Measurements from ENCODE around the gene MAD1L1.

MAD1L1 gene

GRCh38 chr7:1963575-1963974 is 269.2 kb downstream of the MAD1L1 start:
- no peak for DNase-seq

GRCh38 chr7:1961701-1962276 is 271.0 kb downstream of the MAD1L1 start:
- no peak for DNase-seq

GRCh38 chr7:1959305-1959704 is 273.4 kb downstream of the MAD1L1 start:
- DNase-seq: no peak

DNA sequence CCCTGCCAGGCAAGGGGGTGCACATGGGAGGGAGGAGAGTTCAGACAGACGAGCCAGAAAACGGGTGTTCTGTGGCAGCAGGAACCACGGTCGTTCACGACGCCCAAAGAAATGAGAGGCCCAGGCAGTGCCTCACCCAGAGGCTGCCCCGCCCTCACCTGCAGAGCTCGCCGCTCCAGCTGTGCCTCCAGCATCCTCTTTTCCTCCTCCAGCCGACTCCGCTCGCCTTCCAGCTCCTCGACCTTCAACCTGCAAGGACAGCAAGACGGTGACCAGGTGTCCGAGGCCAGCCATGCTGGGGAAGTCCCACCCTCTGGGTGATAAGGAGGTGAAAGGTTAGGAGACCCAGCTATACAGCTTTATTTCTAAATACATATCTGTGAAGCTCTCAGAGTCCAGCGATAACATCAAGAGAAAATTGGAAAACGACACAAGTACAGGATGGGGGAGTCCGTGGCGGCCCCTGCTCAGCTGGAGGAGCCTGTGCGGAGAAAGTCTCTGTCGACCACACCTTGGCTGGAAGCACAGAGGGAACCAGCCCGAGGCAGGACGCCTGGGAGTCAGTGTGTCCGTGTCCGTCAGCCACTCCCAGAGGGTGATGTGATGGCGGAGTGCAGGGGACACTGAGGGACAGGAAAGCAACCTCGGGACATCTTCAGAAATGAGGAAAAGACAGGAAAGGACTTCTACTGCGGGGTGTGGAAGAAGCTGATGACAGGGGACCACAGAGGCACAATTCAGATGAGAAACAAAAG is 275.1 kb downstream of the MAD1L1 start:
- no peak for DNase-seq

DNA sequence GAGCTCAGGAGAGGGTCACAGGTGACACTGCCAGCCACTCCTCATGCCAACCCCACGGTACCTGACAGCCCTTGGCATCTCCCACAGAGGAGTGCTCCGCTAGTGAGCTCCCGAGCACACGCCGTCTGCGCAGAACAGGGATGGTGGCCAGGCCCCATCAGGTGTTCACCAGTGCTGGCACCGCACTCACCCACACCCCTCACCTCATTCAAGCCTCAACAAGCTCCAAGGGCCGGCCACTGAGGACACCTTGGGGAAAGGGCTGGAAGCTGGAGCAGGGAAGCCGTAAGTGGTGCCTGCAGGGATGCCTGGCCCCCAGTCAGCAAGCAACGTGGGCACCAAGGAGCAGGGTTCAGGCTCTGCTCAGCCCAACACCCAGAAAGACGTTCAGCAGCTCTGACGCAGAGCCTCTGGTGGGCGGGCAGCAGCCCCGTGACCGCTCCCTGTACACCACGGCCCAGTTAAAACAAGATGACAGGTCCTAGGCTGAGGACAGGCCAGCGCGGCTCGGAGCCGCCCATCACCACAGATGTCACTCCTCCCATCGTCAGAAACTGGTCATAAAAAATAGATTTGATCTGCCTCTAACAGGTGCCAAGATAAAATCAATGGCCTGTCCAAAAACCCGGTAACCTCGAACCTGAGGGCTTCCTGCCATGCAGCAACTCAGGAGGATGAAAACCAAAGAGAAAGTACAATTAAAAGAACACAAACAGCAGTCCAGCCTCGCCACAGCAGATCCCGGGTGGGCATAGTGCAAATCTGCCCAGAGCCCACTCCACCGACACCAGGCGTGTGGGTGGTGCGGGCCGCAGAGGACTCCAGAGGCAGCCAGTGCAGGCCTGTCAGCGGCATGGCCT is 275.9 kb downstream of the MAD1L1 start:
- no peak for DNase-seq

GRCh38 chr7:1956141-1956540 is 276.6 kb downstream of the MAD1L1 start:
- DNase-seq: no peak

- DNase-seq: no peak
Observed at GRCh38 chr7:1954366-1955004, 278.3 kb downstream of the MAD1L1 start.

DNA sequence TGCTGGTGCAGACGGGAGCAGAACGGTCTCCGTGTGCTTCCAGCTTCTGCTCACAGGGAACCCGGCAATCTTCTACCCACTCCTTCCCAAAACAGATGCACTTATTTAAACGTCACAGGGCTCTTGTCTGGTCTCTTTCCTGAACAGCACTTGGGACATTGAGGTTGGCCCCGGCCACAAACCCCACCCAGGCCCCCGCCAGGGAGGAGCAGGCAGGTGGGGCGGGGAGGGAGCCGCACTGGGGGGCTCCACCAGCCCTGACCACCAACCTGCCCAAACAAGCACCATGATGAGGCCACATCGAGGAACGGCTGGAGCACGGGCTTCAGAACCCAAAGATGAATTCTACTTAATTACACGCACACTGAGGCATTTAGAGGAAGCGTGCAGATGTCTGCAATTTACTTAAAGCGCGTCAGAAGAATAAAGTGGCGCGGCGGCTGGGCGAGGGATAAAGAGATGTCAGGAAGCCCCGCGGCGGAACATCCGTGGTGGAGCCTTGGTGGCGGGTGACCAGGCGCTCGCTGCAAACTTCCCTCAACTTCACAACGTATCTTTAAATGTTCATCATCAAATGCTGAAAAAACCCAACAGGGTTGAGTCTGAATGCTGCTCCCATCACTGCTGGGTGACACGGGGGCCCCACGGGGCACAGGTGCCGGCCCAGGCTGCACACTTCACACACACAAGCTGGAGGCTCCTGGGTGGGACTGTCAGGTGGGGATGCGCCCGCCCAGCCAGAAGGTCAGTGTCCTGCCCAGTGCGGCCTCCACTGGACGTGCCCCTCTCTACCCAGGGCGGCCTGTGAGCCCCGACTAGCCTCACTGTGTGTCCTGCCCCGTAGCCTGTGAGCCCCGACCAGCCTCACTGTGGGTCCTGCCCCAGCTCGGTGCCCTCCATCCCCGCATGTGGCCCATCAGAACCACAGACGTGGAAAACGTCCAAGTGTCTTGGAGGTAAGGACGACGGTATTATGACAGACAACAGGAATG is 279.2 kb downstream of the MAD1L1 start:
- no peak for DNase-seq

DNA sequence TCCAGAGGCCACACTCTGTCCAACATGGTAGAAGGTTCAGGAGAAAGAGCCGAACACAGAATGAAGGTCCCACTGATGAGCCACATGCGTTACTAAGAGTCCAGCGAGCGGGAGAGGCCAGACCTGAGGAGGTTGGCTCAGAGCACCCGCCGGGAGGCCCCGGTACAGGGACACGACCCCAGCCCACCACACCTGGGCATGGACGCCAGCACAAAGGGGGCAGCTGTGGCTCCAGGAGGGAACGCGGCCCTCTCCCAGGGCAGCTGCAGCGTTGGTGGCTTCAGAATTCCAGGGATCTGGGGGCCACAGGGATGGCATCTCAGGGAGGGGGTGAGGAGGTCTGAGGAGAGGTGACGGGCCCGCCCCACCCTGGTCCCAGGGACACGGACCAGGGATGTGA is 280.0 kb downstream of the MAD1L1 start:
- no peak for DNase-seq

DNA sequence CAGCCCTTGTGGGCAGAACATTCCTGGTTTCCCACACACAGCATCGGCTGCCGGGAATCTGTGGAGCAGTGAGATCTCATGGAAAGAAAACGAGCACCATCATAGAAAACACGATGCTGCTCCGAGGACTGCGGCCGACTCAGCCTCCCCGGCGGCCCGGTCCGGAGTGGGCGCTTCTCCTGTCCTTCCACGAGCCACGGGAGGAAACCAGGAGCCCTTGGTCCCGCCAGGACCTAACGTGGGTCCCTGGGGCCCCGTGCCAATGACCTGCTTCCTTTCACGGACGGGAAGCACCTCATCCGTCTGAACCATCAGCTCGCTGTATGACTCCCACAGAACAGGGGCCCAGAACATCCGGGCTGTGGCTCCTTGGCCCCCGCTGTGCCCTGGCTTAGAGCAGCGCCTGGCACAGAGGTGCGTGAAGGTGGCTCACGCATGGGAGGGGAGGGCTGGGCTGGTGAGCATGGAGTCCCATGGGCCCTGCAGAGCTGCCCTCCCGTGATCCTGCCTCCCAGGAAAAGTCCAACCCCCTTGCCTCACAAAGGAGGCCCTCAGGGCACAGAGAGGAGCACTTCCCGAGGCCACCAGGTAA is 280.5 kb downstream of the MAD1L1 start:
- DNase-seq: no peak

GRCh38 chr7:1951600-1951999 is 281.1 kb downstream of the MAD1L1 start:
- no peak for DNase-seq

DNA sequence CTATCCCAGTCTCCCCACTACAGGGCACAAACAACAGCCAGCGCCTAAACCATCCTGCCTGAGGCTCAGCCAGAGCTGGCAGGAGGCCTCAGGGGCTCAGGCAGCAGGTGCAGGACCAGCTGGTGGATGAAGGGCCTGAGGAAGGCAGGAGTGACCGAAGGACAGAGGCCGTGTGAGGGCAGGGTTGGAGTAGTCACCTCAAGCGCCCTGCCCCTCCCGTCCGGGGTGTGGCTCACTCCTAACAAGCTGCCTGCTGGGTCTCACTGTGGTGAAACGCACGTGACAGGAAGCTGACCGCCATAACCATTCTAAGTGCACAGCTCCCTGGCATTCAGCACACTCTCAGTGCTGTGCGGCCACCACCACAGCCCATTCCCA is 281.6 kb downstream of the MAD1L1 start:
- DNase-seq: no peak

DNA sequence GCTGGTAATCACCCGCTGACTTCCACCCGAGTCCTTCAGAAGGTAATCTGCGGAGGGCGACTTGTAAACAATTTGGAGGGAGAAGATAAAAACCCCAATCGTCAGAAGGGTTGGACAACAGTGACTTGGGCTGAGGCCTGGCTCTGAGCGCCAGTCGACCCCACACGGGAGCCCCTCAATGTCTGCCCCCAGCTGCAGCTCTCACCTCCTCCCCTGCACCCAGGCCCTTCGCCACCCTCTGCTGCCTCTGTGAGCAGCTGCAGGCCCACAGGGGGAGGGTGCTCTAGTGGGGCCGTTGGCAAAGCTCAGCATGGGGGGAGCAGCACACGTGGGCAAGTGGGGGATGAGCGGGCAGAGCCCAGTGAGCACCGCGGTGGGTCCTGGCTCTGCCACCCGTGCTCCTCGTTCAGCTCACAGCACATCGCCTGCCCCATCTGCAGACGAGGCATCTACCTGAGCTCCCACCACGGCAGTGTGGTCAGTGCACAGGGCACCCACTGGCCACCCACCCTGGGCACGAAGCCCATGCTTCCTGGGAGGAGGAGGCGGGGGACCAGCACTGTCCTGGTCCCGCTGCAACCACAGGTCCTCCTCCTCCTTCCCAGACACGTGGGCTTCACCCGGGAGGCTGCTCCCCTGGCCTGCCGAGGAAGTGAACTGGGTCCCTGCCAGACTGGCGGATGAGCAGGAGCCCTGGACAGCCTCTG is 282.1 kb downstream of the MAD1L1 start:
- DNase-seq: no peak

- DNase-seq: no peak
Observed at GRCh38 chr7:1950066-1950451, 282.7 kb downstream of the MAD1L1 start.

- DNase-seq: no peak
Observed at GRCh38 chr7:1949681-1950055, 283.1 kb downstream of the MAD1L1 start.

DNA sequence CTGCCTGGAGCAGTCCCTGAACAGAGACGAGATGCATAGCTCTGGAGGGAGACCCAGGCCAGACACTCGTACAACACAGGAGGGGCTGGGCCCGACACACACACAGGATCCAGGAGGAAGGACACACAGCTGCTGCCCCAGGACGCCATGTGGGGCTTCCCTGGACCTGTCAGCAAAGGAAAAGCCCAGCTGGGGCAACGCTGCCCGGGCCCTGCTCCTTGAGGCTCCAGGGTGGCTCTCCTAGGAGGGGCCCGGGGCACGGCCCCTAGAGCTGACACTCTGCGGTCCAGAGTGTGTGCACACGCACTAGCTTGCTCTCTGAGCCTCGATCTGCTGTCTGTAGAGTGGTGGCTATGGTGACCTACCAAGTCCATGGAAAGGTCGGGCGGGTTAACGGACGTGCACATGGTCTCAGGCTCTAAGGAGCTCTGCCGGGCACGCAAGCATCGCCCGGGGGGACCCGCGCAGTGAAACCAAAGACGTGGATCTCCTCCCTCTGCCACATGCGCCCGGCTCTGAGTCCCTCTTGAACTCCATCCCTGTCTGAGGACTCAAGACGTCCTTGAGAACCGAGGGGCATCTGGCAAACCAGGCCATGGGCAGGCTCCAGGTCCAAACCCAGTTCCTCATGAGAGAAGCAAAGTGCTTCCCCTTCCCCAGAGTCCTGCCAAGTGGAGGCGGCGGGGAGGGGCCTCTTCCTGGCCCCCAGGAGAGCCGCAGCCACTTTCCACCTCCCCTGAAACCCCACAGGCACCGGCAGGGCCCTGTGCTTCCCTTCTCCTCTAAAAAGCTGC is 283.7 kb downstream of the MAD1L1 start:
- DNase-seq: no peak

DNA sequence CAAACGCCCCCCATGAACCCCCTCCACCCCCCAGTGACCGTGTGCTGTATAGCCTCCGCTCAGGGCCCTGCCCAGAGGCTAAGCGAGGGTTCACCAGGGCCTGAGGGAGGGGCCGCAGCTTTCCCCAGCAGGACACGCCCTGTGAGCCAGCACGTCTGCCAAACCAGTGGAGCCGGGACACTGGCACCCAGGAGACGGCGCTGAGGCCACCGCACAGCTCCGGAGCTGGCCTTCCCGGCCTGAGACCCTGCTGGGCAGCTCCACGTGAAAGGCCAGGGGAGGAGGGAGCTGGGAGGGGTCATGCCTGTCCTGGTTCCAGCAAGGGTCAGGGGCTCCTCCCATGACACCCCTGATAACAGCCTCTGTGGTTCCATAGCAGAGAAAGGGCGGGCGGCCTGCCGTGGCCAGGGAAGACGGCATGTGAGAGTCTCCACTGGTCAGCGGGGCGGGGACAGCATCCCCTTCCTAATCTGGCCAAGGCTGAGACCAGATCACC is 284.4 kb downstream of the MAD1L1 start:
- no peak for DNase-seq

GRCh38 chr7:1947586-1948217 is 285.0 kb downstream of the MAD1L1 start:
- no peak for DNase-seq

DNA sequence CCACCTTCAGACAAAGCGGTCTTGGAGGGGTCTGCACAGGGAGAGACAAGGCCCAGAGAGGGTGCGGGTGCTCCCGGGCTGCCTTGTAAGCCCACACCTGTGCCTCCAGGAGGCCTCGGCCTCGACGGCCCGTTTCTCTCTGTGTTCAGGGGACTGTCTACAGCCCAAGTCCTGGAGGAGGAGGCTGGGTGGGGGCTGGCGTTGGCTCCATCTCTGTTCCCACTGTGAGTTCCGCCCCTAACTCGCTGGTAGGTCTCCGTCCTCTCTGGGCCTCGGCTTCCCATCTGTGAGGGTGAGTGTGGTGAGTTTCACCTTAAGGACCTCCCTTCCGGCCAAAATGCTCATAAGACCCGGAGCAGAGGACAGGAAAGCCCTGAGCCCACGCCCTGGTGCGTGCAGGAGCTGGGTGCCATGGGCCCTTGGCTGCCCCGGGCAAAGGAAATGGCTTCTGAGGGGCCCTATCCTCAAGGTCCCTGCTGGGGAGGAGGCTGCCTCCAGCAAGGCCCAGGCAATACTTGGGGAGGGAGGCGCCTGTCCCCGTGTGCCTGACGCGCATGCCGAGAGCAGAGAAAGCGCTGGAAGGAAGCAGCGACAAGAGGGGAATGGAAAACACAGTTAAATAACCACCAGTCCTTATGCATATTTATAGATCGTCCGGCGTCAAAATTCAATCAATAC is 285.8 kb downstream of the MAD1L1 start:
- no peak for DNase-seq

All from NCI-H187 (cell line).